Thoracic aorta (tissue), 2 donors: Measurements from ENCODE around the gene GNG8. TPM values are rescaled to one million over a fixed set of nuclear protein-coding genes. Genes with fewer than 3 reads are reported as not detected.

Source experiments
- ATAC-seq: fragments of 150-250 bp; one replicate; pipeline ENCODE4 v1.8.0; 2017; ENCODE audit warnings: low read depth; ENCODE audit not compliant: insufficient number of reproducible peaks, low FRiP score
- DNase-seq: peaks from one replicate; pipeline ENCODE4 v3.0.0-alpha.2; 2020; ENCODE audit warnings: low spot score
- H3K27ac ChIP-seq, 2 donors: fragments of 200-600 bp; sonication (generic); 1 replicate in 1 of 2; 2 replicates in 1 of 2; pipeline ENCODE4 v1.5.1; 2016; ENCODE audit warnings: mild to moderate bottlenecking in 2 of 2, moderate library complexity in 2 of 2
- H3K27me3 ChIP-seq: fragments of 200-600 bp; sonication (generic); replicated peaks from 2 replicates; pipeline ENCODE4 v1.6.0; 2016; ENCODE audit warnings: mild to moderate bottlenecking; ENCODE audit not compliant: insufficient read depth
- H3K36me3 ChIP-seq: fragments of 200-600 bp; sonication (generic); one replicate; pipeline ENCODE4 v1.5.1; 2016
- H3K4me1 ChIP-seq, 2 donors: fragments of 200-600 bp; sonication (generic); 1 replicate in 1 of 2; 2 replicates in 1 of 2; pipeline versions ENCODE4 v1.5.1 to v1.6.0; 2016; ENCODE audit warnings: low read depth in 2 of 2, mild to moderate bottlenecking in 1 of 2; ENCODE audit not compliant: control insufficient read depth in 1 of 2
- H3K4me3 ChIP-seq: fragments of 200-600 bp; sonication (generic); 2 replicates; pipeline ENCODE4 v1.5.1; 2016; ENCODE audit warnings: mild to moderate bottlenecking
- H3K9me3 ChIP-seq: fragments of 200-600 bp; sonication (generic); 2 replicates; pipeline ENCODE4 v1.5.1; 2016
- CTCF ChIP-seq: fragments of 200-600 bp; sonication (generic); IDR thresholded peaks from one replicate; pipeline ENCODE4 v1.5.1; 2019; ENCODE audit warnings: antibody characterized with exemption
- total RNA-seq, 2 donors: library from RNA; depleted of rRNA; stranded (reverse); fragments of >200 nt; gene quantifications; one replicate each; pipeline versions ENCODE4 v1.1.0 to v1.2.3, GENCODE V29; 2016

Gene GNG8
- total RNA-seq, 2 donors from 2014 or later: not detected

- Histone ChIP-seq H3K9me3 (no peaks in the 10 kb centered on the region), H3K27ac (peak overlapping the region; percentile 89 to 96), H3K4me3 (peak overlapping the region; percentile 99), H3K27me3 (no peaks in the 10 kb centered on the region), H3K36me3 (peaks cover 16% of the 10 kb centered on the region), H3K4me1 (peaks cover 32 to 64% of the 10 kb centered on the region in 2 donors)
- DNase-seq (no peak), ATAC-seq (no peak)
- TF ChIP-seq CTCF: no peak
Observed at GRCh38 chr19:46603195-46603637, 32.8 kb downstream of the GNG8 start.

GRCh38 chr19:46602392-46603194 lies 33.4 kb downstream of the GNG8 start:
- DNase-seq (no peak), ATAC-seq (no peak)
- Histone ChIP-seq H3K27ac (peak overlapping the region; percentile 89 to 96), H3K36me3 (peaks cover 12% of the 10 kb centered on the region), H3K4me1 (peaks cover 32 to 59% of the 10 kb centered on the region in 2 donors), H3K4me3 (peak overlapping the region; percentile 99), H3K27me3 (no peaks in the 10 kb centered on the region), H3K9me3 (no peaks in the 10 kb centered on the region)
- TF ChIP-seq CTCF: no peak

- ATAC-seq: no peak
- Histone ChIP-seq H3K27me3 (no peaks in the 10 kb centered on the region), H3K9me3 (no peaks in the 10 kb centered on the region), H3K4me3 (peak within 1 kb of the TSS; percentile 99), H3K4me1 (peaks cover 32 to 49% of the 10 kb centered on the region in 2 donors), H3K27ac (peak within 1 kb of the TSS; percentile 96 to 99), H3K36me3 (peaks cover 2% of the 10 kb centered on the region)
- DNase-seq: no peak
- no peak for TF ChIP-seq CTCF
Observed at GRCh38 chr19:46601318-46602224, 34.4 kb downstream of the GNG8 start, which contains the start of gene CALM3. CALM3 (plus strand) TSS chr19:46601330; CDS start chr19:46601435, 105 bp downstream.

- ATAC-seq (peak; percentile 90), DNase-seq (peak; percentile 90)
- Histone ChIP-seq H3K27ac (peak overlapping the region; percentile 96 to 99), H3K4me1 (peaks cover 29 to 40% of the 10 kb centered on the region in 2 donors), H3K27me3 (no peaks in the 10 kb centered on the region), H3K4me3 (peak overlapping the region; percentile 99), H3K9me3 (no peaks in the 10 kb centered on the region), H3K36me3 (no peaks in the 10 kb centered on the region)
- TF ChIP-seq CTCF: no peak
Observed at GRCh38 chr19:46600384-46601317, 35.4 kb downstream of the GNG8 start.
